GM18520 (cell line): ENCODE results near the gene XCR1.

Source experiments
- ATAC-seq: cut with Tn5 transposase; IDR thresholded peaks from one replicate; pipeline ENCODE4 v1.9.1; 2021; ENCODE audit not compliant: unreplicated experiment

The XCR1 gene

DNA sequence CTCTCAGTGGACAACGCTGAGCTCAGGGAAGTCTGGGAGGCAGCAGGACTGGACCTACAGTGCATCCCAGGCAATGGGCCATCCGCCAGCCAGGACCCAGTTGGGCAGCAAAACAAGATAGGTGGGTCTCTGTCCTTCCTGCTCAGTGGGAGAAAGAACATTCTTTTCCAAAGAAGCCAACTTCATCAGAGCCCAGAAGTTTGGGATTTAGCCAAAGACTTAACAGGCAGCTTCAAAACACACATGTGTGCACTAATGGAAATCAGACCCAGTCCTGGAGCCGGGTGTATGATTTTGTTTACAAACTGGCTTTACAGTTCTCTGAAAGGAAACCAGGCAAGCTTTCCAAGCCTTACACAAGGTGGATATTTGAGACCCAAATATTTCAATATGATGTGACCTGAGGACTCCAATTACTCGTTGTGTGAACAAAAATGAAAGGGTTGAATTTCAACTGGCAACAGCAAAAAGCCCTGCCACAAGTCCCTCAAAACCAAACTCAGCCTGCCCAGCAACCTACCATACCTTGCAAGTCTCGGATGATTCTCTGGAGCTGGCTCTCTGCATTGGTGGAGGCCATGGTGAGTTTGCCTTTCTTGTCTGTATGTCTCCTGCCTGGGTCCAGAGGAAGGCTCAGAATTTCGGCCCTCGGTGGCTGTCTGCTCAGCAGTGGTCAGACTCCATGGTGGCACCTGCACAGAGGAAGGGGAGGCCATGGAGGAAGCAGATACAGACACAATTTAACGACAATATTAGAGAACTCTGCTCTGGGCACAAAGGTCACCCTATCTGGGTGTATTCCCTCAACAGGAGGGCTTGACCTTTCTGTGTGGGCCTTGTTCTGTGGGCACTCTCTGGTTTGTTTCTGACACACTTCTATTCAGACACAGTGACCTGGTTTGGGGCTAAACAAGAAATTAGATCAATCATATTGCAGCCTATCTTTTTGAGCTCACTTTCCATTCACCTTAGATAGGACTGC, 42.7 kb downstream of the XCR1 start:
- no peak for ATAC-seq

DNA sequence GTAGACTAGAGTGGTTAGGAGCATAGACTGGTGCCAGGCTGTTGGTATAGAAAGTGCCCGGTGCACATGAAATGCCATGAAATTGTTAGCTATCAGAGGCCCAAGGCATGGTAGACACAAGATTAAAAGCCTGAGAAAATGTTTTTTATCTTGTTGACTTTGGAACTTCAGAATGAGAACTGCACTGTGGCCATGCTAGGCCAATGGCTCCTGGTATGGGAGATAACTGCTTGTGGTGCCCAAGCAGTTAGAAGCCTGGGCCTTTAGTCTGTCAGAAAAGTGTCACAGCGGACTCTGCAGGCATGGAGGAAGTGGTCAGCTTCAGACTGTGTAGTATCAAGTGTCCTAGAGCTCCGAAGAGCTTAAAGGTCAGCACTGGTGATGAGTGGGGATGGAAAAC, 43.5 kb downstream of the XCR1 start:
- no peak for ATAC-seq

DNA sequence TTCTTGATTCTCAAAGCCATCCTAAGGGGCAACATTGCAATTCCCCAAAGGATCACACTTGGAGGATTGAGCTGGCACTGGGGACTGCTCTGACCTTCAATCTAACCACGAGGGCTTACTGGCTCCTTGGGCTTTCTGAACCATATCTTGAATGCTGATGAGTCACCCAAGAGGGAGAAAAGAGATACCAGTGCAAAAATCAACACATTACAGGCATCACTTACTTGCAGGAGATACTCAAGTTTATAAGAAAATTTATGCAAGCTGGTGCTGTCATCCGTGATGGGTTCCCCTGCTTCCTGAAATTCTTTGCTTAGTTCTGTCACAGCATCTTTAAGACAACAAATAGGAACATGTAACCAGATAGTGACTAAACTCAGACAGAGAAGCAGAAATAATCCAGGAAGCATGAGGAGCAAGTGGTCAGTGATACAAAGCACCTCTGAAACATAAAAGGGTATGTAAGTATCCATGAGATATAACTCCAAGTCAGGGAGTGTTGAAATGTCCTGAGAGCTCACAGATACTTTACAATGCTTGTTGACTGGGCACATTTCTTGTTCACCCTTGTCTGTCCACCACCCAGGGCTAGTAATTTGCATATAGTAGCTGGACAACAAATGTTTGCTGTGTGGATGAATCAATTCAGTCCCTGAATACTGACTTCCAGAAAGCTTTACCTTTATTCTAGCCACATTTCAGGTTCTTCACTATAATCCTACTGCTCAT, 45.8 kb downstream of the XCR1 start:
- ATAC-seq: no peak

DNA sequence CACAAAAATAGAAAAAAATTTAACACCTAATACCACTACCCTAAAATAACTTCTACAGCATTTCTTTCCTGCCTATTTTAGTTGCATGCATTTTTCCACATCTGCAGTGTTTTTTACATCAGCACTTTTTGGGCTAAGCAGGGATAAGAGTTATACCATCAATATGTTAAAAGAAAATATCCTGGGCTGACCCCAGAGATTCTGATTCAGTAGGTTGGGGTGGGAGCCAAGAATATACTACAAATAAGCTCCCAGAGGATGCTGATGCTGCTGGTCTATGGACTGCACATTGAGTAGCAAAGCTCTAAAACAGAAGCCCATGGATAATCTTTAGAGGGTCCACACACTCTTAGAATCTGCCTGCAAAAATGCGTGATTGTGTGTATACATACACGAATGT, 46.5 kb downstream of the XCR1 start:
- no peak for ATAC-seq

DNA sequence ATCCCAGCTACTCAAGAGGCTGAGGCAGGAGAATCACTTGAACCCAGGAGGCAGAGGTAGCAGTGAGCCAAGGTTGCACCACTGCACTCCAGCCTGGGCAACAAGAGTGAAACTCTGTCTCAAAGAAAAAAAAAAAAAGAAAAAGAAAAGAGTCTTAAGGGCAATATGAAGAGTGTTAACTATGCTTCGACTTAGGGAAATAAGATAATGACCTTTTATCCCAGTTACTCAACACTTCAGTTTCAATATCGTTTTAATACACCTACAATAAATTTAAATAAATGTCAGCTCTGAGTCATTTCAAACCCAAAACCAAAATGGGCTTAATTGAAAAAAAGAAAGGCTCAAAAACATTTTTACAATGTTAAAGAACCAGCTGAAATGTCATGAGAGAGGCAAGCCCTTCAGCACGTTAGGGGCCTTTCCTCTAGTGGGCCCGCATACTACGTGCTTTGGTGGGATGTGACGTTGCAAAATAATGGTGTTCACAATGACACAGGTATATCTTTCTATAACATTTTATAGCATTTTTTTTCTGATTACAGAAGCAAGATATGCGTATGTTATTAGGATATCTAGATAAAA, 47.0 kb downstream of the XCR1 start:
- no peak for ATAC-seq

DNA sequence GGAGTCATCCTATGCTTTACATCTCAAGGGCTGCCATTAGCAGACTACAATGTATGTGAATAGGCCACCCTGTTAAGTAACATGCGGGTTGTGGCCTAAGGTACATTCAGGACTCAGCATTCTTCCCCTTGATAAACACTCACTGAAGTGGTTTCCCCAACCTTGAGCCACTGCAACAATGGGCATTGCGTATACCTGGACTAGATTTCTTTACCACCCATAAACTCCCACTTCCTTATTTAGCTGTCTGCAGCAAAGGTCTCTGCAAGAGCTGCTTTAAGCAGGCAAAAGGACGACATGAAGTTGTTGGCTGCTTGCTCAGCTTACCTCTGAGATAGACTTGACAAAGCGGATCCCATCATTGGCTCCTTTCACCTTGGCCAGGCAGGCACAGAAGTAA, 47.9 kb downstream of the XCR1 start:
- no peak for ATAC-seq

DNA sequence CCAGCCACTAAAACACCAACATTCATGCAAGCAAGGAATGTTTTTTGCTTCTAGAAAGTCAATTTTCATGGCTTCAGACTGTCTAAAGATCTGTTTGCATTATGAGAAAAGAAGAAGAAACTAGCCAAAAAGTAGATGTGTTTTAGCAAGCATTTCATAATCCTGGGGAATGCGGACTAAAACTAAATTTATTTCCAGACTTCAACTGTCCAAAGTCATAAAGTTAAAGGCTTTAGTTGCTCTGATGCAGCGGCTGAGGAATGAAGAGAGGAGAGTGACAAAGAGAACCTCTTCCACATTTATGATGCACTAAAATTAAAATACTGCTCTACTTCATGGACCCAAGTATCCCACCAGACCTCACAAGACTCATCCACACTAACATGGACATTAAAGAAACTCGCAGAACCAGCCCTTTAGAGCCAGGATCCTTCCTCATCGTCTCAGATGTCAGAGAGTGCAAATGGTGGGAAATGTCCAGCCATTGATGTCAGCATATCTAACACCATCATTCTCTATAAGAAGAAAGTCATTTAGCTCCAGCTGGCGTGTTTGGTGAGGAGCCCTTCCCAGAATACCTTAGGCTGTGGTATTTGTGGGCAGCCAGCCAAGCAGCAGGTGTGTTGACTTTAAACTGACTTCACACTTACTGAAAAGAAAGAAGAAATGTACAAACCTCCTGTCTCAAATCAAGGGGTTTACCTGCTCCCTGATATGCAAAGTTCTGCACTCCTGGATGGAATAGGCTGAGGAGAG, 49.1 kb downstream of the XCR1 start:
- no peak for ATAC-seq

DNA sequence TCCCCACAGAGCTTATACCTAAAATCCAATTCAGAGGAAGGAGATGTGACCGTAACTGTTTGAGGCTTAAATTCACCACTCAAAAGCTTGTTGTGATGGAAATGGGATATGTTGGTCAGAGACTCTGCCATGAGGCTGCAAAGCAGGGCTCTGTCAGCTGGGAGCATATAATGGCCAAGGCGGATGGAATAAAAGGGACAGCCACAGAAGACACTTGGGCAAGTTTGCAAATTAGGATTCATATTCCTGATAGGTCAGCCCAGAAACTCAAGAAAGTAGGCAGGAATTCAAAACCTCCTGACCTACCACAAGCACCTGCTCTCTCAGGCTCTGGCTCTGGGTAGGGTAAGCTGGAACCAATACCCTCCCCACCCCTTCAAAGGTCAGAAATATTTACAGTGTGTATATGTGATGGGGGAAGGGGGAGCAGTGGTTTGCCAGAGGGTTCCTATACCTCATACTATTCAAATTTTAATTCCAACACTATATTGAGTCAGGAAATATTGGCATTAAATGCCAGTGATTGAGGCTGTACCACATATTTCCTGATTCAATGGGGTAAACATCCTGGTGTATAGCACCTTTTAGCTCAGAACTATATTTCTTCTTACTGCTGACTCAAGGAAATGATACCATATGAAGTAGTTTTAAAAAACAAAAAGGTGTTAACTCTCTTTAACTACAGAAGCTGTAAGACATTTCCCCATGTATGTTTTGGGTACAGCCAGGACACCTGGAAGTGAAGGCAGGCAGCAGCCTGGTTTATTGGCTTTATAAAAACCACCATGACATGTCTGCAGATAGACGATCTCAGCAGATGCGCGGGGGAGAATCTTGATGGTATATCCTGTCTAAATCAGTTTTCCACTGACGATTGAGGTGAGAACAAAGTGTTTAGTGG, 50.8 kb downstream of the XCR1 start:
- no peak for ATAC-seq

DNA sequence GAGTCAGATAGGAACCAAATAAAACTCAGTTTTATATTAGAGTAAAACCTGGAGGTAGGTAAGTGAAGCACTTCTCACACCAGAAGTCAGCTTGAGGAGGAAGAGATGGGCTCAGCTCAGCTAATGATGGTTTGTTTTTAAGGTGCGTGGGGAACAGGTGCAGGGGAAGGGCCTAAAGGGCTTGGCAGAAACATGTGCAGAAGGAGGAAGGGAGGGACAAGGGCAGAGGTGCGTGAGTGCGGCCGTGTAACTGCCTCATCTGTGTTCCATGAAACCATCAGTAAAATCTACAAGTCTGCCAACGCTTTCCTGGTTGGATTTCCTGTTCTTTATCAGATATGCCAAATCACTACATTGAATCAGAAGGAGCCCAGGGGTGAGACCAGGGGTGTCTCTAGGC, 51.6 kb downstream of the XCR1 start:
- no peak for ATAC-seq

DNA sequence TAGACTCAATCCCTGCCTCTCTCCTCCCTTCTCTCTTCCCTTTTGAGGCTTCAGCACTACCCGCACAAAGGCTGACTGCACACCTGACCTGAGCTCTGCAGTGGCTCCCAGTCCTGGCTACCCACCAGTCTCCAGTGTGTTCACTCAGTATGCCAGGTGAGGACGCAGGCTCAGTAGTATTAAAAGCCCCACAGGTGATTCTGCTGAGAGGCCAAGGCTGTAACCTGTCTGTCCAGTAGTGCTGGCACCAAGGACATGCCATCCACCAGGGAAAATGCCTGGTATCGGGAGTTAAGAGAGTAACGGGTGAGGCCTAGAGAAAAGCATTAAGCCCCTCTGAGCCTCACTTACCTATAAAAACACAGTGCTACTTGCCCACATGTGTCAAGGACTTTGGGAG, 52.6 kb downstream of the XCR1 start:
- ATAC-seq: no peak

DNA sequence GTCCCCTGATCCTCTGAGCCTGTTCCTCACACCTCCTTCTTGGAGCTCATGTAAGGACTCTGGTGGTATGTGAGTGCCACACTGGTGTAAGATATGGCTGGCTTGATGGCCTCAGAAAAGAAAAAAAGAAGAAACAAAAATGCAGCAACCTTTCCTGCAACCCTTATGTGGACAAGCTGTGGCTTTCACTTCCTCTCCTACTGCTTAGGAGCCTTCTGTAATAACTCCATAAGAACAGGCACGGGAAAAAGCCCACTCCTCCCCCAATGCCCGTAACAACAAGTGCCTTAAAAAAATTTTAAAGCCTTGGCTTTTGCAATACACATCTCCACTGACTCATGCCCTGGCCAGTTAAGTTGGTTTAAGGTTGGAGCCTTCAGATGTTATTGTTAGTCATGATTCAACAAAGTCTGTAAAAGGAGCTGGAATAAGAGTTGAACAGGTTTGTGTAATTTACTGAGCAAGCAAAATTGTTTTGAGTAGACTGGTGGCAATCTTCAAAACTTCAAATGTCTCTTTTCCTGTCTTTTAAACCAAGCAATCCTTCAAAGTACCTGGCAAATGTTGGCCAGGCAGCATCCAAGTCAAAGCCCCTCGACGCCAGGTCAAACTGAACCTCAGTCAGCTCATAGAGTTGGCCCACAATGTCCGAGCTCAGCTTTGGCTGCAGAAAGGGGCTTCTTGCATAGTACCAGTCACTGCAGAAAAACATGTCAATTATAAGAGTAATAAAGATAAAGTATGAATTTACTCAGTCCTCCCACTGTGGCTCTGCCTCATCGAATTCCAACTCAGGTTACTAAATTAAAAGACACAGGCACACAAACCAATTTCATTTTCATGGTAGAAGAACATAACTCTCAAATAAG, 54.5 kb downstream of the XCR1 start:
- no peak for ATAC-seq

DNA sequence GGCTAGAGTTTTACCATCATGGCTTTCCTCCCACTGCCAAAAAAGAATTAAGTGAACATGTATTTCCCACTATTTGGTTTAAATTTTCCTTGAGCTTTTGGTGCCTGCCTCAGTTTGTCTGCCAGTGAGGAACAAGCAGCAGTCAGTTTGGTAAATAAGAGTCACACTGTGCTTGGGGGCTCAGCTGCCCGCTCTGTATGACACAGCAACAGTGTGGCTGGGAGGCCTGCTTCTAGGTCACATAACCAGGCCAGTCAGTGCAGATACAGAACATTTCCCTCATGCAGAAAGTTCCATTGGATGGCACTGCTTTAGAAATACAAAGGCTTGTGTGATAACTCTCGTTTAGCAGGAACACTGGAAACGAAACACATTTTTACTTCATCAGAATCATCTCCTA, 57.3 kb downstream of the XCR1 start:
- no peak for ATAC-seq

DNA sequence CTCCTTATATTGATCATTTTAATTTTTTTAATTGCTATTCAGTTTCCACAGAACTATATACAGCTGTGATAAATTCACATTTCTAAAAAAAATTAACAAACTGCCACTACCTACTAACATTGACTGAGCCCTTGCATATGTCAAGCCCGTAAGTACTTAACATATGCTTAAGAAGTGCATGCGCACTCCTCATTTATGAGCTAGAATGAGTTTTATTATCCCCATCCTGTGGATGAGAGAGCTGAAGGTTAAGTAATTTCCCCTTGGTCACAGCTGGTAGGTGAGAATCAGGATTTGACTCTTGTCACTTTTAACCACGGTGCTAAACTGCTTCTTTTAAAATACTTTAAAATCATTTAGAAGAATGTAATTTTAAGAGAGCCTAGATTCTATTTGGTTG, 58.2 kb downstream of the XCR1 start:
- no peak for ATAC-seq

DNA sequence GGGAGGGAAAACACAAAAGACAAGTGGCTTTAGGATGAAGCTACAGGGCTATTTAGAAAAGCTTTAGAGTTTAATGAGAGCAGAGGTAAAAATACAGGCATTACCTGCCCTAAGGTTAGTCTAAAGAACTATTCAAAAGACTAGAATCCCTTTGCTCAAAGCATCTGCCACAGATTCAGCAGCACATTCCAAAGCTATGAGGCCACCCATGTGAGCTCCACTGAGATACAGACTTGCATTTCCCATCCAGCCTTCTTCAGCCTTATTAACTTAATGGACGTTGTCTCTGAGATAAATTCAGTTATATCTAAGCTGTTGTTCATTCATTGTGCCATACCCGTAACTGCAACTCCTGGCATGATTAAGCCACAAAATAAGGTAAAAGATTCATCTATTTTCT, 58.6 kb downstream of the XCR1 start:
- ATAC-seq: no peak

DNA sequence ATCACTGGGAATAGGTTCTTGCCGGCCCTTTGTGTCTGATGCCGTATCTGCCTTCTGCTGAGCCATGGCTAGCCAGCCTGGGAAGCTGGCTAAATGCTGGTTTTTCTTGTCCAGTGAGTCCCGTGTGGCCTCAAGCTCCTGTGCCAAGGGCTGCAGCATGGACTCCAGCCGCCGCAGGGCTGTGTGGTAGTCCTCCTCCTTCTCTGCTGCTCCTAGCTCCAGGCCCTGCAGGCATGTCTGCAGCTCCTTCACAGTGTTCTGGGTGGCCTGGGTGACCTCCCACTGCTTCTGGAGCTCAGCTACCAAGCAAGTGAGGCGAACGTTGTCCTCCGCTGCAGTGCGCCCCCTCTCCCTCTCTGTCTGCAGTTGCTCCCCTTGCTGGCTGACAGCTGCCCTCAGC, 59.1 kb downstream of the XCR1 start:
- ATAC-seq: no peak

DNA sequence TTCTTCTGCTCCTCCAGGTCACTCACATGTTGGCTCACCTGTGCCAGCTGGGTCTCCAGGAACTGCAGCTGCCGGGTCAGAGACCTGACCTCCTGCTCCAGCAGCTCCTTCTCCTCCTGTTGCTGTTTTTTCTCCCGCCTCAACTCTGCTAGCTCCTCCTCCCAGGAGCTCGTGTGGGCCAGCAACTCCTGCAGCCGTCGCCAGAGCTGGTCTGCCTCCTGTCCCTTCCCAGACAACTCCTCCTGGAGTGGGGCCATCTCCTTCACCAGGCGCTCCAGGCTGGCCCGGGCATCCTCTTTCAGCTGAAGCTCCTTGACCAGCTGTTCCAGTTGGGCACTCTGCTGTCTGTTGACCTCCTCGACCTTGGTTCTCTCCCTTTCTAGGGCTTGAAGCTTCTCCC, 59.6 kb downstream of the XCR1 start:
- ATAC-seq: no peak
